K562 (cell line): ENCODE results near the gene SPX. TPM values are rescaled to one million over a fixed set of nuclear protein-coding genes. Genes with fewer than 3 reads are reported as not detected.

ENCODE experiments used
- ATAC-seq: fragments of 200-7000 bp; cut with Tn5 transposase; 3 replicates; pipeline ENCODE4 v1.9.1; 2020; ENCODE audit warnings: moderate library complexity
- BruUV-seq: library from RNA; stranded (reverse); fragments of 400-500 nt; replicated peaks from 2 replicates; lab custom pipeline; 2021; lab: Mats Ljungman, UMichigan
- CTCF ChIA-PET: fragments of 300-600 bp; formaldehyde crosslinking; extraction: SDS; loops from one replicate; lab custom pipeline; 2021; ENCODE audit warnings: low intra/inter-chr PET ratio; lab: Yijun Ruan, JAX
- POLR2A ChIA-PET: fragments of 300-600, 350-650 bp; sonication (Branson Sonifier 250); formaldehyde crosslinking; extraction: SDS; loops from one replicate; lab custom pipeline; 2021; ENCODE audit warnings: antibody characterized with exemption, inconsistent platforms; lab: Yijun Ruan, JAX
- DNase-seq, 4 experiments: peaks; one replicate each; pipeline versions ENCODE4 v3.0.0 to v3.0.0-alpha.2; 2011 to 2018; ENCODE audit warnings: low spot score in 3 of 4, mixed read lengths in 3 of 4; ENCODE audit errors: extremely low read depth in 1 of 4
- FAIRE-seq: peaks from 2 replicates; lab custom pipeline; 2011; peaks lifted over from hg19 to GRCh38; lab: Jason Lieb, UNC
- H2AFZ ChIP-seq: 2 replicates; pipeline ENCODE4 v1.6.0; 2011; ENCODE audit warnings: low read depth, low read length, control low read depth, inconsistent platforms
- H3K27ac ChIP-seq: fragments of 200-600 bp; 3 replicates; pipeline ENCODE4 v1.8.0; 2011; ENCODE audit warnings: low read depth, mild to moderate bottlenecking, control low read depth, inconsistent platforms, low read length, moderate library complexity, mixed read lengths; ENCODE audit errors: extremely low read depth
- H3K27me3 ChIP-seq, 2 experiments: fragments of 300-600 bp in 1 of 2; 2 replicates in 1 of 2; 3 replicates in 1 of 2; pipeline versions ENCODE4 v1.6.0 to v1.8.0; 2011; ENCODE audit warnings: inconsistent platforms in 2 of 2, low read length in 2 of 2, mild to moderate bottlenecking in 1 of 2, mixed read lengths in 1 of 2, moderate library complexity in 1 of 2; ENCODE audit not compliant: control insufficient read depth in 2 of 2, insufficient read depth in 2 of 2
- H3K36me3 ChIP-seq: fragments of 300-600 bp; 3 replicates; pipeline ENCODE4 v1.8.0; 2011; ENCODE audit warnings: mild to moderate bottlenecking, low read length, inconsistent platforms; ENCODE audit not compliant: control insufficient read depth, insufficient read depth
- H3K4me1 ChIP-seq, 2 experiments: fragments of 200-600 bp in 1 of 2; replicated peaks in 1 of 2; 2 replicates in 1 of 2; 3 replicates in 1 of 2; pipeline versions ENCODE4 v1.5.1 to v1.8.0; 2011; ENCODE audit warnings: inconsistent platforms in 2 of 2, low read length in 2 of 2, mild to moderate bottlenecking in 1 of 2, mixed read lengths in 1 of 2, moderate library complexity in 1 of 2; ENCODE audit not compliant: control insufficient read depth in 2 of 2, insufficient read depth in 2 of 2
- H3K4me2 ChIP-seq: 2 replicates; pipeline ENCODE4 v1.6.1; 2011; ENCODE audit warnings: low read length, control low read depth, inconsistent platforms, mixed read lengths; ENCODE audit not compliant: insufficient read depth
- H3K4me3 ChIP-seq: fragments of 200-600 bp; sonication (generic), shearing (Covaris generic); 2 replicates; pipeline ENCODE4 v1.5.1; 2016; ENCODE audit warnings: control low read depth, inconsistent platforms
- H3K79me2 ChIP-seq: fragments of 200-600 bp; 3 replicates; pipeline ENCODE4 v1.8.0; 2011; ENCODE audit warnings: low read length, inconsistent platforms; ENCODE audit not compliant: control insufficient read depth, insufficient read depth
- H3K9ac ChIP-seq, 2 experiments: 2 replicates each; pipeline versions ENCODE4 v1.6.0 to v1.6.1; 2011; ENCODE audit warnings: low read depth in 2 of 2, low read length in 2 of 2, control low read depth in 1 of 2, inconsistent platforms in 1 of 2, mild to moderate bottlenecking in 1 of 2, mixed read lengths in 1 of 2; ENCODE audit not compliant: insufficient read depth in 1 of 2
- H3K9me1 ChIP-seq: one replicate; pipeline ENCODE4 v1.6.0; 2011; ENCODE audit warnings: inconsistent platforms, mild to moderate bottlenecking, low read length, moderate library complexity; ENCODE audit not compliant: control insufficient read depth, insufficient read depth
- H3K9me3 ChIP-seq: replicated peaks from 2 replicates; pipeline ENCODE4 v1.5.1; 2011; ENCODE audit warnings: low read depth, low read length, inconsistent platforms; ENCODE audit not compliant: control insufficient read depth, insufficient read depth
- H4K20me1 ChIP-seq: replicated peaks from 2 replicates; pipeline ENCODE4 v1.6.1; 2011; ENCODE audit warnings: low read length, inconsistent platforms, mixed read lengths; ENCODE audit not compliant: control insufficient read depth, insufficient read depth
- C11orf30 ChIP-seq: fragments of 450-650 bp; IDR thresholded peaks from 2 replicates; pipeline ENCODE4 v1.6.1; 2016; ENCODE audit warnings: low read depth, mild to moderate bottlenecking
- E2F1 ChIP-seq: sonication (generic); formaldehyde crosslinking; IDR thresholded peaks from 2 replicates; pipeline ENCODE4 v1.8.1; 2023; ENCODE audit warnings: mild to moderate bottlenecking, missing genetic modification reagents, moderate library complexity
- E2F3 ChIP-seq: fragments of 250-450 bp; sonication (Bioruptor Pico); IDR thresholded peaks from 2 replicates; pipeline ENCODE4 v1.4.0; 2020; ENCODE audit warnings: mild to moderate bottlenecking
- ETS1 ChIP-seq: conservative IDR thresholded peaks from 2 replicates; pipeline ENCODE4 v1.6.1; 2011; ENCODE audit warnings: low read depth, mild to moderate bottlenecking, low read length; ENCODE audit not compliant: control insufficient read depth
- ETV5 ChIP-seq: sonication (generic); formaldehyde crosslinking; IDR thresholded peaks from 2 replicates; pipeline ENCODE4 v1.4.0; 2020; ENCODE audit warnings: low read depth, mild to moderate bottlenecking, missing genetic modification reagents
- POLR3G ChIP-seq: IDR thresholded peaks from 2 replicates; pipeline ENCODE4 v1.6.1; 2011; ENCODE audit not compliant: insufficient read length, insufficient replicate concordance; ENCODE audit errors: extremely low read depth
- WGBS: fragments of 100-300 bp; shearing (Covaris generic); methylation state at CpG from one replicate; pipeline ENCODE4 v1.1.6; 2016; ENCODE audit warnings: low coverage, mixed read lengths; ENCODE audit not compliant: insufficient coverage; ENCODE audit errors: missing lambda C conversion rate; 5-methylcytosine and 5-hydroxymethylcytosine counted together
- in situ Hi-C: fragments of 300-500 bp; cut with MboI; formaldehyde crosslinking; loops from 4 replicates; pipeline ENCODE4 v1.15.0; 2018; ENCODE audit warnings: inconsistent platforms, mixed read lengths
- intact Hi-C: fragments of 100-400 bp; cut with micrococcal nuclease; formaldehyde crosslinking; loops from 2 replicates; pipeline ENCODE4 v1.14.2; 2022
- polyA plus RNA-seq, 8 experiments: library from polyadenylated mRNA; depleted of rRNA in 4 of 8; stranded (reverse) in 5 of 8; unstranded in 3 of 8; fragments of >200 nt; fragmentation: Nextera tagmentation in 2 of 8; fragmentation: Illumina TruSeq in 1 of 8; extraction: Ambion mirVana in 2 of 8; extraction: Trizol in 1 of 8; gene quantifications; 2 replicates each; pipeline versions ENCODE4 v1.2.1 to v1.2.3, GENCODE V29; 2011 to 2014; ENCODE audit warnings: inconsistent platforms in 1 of 8, missing spikeins in 1 of 8
- total RNA-seq, 7 experiments: library from RNA; depleted of rRNA in 6 of 7; stranded (reverse); fragments of >200 nt in 6 of 7; fragmentation: Illumina TruSeq in 2 of 7; extraction: Trizol in 2 of 7; gene quantifications; 2 replicates each; pipeline versions ENCODE4 v1.2.1 to v1.2.3, GENCODE V29; 2011 to 2021; ENCODE audit warnings: low replicate concordance in 1 of 7

Gene SPX
- total and polyA plus RNA-seq, 9 of the 15 experiments (the other 6 are each of a cell fraction or from before 2014, with no cell fraction given) = 0.06 to 0.40 (median 0.14) TPM

DNA sequence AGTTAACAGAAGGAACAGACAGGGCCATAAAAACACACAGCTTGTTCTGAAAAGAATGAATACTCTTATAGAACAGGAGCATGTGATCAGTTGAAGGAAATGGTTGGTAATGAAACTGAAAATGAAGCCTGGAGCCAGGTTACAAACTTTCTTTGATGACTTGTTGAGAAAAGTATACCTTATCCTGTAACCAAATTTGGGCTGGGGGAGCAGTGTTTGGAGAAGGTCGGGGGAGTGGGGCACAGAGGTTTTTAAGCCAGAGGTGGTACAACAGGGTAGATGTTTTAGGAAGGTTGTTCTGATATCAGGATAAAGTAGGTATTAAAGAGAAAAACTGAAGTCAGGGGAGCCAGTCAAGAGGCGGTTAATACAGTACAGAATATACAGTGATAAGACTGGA lies 16.3 kb upstream of the SPX start:
- no TSS peak for BruUV-seq
- DNase-seq = no peak
- no peak for FAIRE-seq
- POLR2A ChIA-PET = interaction anchor here (1.0 kb wide), 1 partner anchor 9 kb away, joined by 3 read pairs; no protein-coding TSS in a partner anchor
- H3K4me3 ChIP-seq = no peak overlapping the region
- 100% methylated on average over 1 of the region's 2 CpGs for WGBS
- ATAC-seq = no peak
- no peaks in the 10 kb centered on the region for H3K9me1 ChIP-seq
- no peaks in the 10 kb centered on the region for H3K9me3 ChIP-seq
- peaks cover 45% of the 10 kb centered on the region for H3K36me3 ChIP-seq
- intact Hi-C loops = loop anchor here (10.0 kb wide), 1 partner anchor 145 kb away; the partner anchor contains the start of gene LDHB
- H3K79me2 ChIP-seq = peaks cover 14% of the 10 kb centered on the region
- H3K27ac ChIP-seq = no peak overlapping the region
- no peak overlapping the region for H2AFZ ChIP-seq
- no peaks in the 10 kb centered on the region for H3K4me1 ChIP-seq
- no peak overlapping the region for H3K9ac ChIP-seq
- H3K27me3 ChIP-seq = no peaks in the 10 kb centered on the region
- TF ChIP-seq E2F1 (CRISPR knock-in tag) (no peak), ETV5 (CRISPR knock-in tag) (no peak), C11orf30 (no peak), E2F3 (CRISPR knock-in tag) (no peak), POLR3G (no peak), ETS1 (no peak)
- TF ChIP-seq, all 486 proteins: peak for 0
- CTCF ChIA-PET = no interaction called here
- no peaks in the 10 kb centered on the region for H4K20me1 ChIP-seq
- in situ Hi-C loops = no loop called here
- H3K4me2 ChIP-seq = no peak overlapping the region
